DMS53 (cell line): ENCODE data around the gene NCBP3.
"Not testable (repeated sequence)": the region's sequence is repeated elsewhere in the genome, so short reads cannot be mapped to it uniquely, and the experiment has no call there.

Experiments
- DNase-seq: peaks from one replicate; lab custom pipeline; 2025; lab: John Stamatoyannopoulos, UW

The NCBP3 gene

GRCh38 chr17:3846437-3847164 is 555 bp upstream of the NCBP3 start:
- no peak for DNase-seq

GRCh38 chr17:3845291-3845620 is 790 bp downstream of the NCBP3 start:
- DNase-seq, result peak; percentile 38

DNA sequence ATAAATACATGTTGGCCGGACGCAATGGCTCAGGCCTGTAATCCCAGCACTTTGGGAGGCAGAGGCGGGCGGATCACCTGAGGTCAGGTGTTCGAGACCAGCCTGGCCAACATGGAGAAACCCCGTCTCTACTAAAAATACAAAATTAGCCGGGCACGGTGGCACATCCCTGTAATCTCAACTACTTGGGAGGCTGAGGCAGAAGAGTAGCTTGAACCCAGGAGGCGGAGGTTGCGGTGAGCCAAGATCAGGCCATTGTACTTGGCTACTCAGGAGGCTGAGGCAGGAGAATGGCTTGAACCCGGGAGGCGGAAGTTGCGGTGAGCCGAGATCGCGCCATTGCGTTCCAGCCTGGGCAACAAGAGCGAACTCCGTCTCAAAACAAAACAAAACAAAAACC is 1.5 kb downstream of the NCBP3 start:
- not testable (repeated sequence) for DNase-seq

DNA sequence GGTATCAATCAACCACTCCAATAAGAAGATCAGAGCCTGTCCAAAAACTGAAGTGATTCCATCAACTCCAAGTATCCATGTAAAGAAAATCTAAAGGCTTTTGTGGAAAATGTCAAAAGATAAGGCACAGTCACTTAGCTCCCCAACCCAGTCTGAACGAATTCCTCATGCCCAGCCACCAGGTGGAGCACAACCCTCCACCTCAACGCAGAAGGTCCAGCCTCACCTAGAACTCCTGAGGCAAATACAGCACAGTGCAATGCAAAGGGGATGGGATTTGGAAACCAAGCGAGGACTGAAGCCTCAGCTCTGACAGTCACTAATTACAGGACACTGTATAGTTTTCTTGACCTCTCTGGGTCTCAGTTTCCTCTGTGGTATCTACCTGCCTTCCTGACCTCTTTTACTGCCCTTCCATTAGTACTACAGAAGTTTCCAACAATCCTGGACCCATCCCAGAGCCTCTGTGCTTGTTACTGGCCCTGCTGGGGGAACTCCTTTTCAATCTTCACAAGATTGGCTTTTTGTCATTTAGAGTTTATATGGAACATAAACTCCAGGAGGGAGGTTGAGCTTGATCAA is 2.0 kb downstream of the NCBP3 start:
- peak; percentile 72 for DNase-seq

DNA sequence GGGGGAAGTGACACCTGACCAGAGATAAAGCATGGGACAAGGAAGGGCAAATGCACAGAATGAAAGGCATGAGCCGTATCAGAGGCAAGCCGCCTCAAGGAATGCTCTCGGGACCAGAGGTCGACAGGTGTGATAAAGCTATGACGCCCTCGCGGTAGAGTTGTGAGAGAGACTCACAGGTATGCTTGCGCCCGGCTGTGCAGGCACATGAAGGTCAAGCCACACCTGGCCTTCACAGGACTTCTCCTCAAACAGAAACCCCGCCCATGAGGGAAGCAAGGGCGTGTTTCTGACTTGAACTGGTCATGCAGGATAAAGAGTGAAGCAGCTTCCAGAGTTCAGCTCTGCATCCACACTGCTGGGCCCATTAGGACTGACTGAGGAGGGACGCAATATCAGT is 7.8 kb downstream of the NCBP3 start:
- DNase-seq, result peak; percentile 91

- DNase-seq, result no peak
These were observed 9.5 kb downstream of the NCBP3 start for GRCh38 chr17:3836551-3836950.

- DNase-seq, result no peak
These were observed 10.4 kb downstream of the NCBP3 start for GRCh38 chr17:3835410-3836229.

GRCh38 chr17:3834811-3835210 is 11.2 kb downstream of the NCBP3 start:
- no peak for DNase-seq

DNA sequence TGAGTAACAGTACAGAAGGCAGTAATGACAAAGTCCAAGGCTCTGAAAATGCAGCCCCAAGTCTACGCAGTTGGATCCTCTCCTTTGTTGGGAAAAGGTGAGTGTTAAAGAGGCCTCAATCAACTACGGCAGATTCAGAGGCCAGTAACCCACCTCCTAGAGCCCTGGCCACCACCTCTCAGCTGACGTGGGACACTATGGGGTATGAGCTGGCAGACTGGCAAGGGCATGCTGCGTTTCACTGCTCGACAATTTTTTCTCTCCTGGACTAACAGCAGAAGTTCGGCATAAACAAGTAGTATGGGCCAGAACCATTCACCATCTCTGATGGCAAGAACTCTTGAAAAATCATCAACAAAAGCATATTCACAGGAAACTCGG is 17.2 kb downstream of the NCBP3 start:
- DNase-seq, result no peak

DNA sequence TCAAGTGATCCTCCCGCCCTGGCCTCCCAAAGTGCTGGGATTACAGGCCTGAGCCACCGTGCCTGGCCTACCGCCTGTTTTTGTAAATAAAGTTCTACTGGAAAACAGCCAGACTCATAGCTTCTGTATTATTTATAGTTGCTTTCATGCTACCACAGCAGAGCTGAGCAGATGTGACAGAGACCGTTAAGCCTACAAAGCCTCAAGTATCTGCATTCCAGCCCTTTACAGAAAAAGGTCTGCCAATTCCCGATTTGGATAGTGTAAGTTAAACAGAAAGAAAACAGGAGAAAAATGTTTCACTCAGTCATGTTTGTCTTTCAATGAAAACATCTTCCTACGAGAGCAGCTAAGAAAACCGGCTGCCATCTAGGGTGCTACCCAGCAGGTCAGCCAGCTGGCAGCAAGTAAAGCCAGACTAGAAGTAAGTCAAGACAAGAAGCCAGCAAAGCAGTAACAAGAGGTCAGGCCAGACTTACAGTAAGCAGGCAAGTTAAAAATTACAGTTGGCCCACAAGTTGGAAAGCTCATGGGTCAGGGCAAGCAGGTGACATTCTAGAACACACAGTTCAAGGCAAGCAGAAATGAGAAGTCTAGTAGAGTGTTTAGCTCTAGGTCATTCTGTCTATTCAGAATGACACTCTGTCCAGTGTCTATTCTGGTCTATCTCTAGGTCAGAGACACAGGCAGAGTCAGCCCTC is 17.7 kb downstream of the NCBP3 start:
- no peak for DNase-seq

- peak; percentile 79 for DNase-seq
These were observed 18.8 kb downstream of the NCBP3 start for GRCh38 chr17:3827124-3827773.

DNA sequence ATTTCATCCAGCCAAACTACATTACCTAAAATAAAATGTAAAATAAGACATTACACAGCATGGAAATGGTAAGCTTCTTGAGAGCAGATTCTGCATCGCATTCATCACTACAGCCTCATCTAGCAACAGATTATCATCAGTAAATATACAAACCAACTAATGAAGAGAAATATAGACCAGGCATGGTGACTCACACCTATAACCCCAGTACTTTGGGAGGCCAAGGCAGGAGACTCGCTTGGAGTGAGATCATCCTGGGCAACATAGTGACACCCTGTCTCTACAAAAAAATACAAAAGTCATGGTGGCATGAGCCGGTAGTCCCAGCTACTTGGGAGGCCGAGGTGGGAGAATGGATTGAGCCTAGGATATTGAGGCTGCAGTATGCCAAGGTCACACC is 19.9 kb downstream of the NCBP3 start:
- no peak for DNase-seq

- no peak for DNase-seq
These were observed 24.9 kb downstream of the NCBP3 start for GRCh38 chr17:3821101-3821500.

DNA sequence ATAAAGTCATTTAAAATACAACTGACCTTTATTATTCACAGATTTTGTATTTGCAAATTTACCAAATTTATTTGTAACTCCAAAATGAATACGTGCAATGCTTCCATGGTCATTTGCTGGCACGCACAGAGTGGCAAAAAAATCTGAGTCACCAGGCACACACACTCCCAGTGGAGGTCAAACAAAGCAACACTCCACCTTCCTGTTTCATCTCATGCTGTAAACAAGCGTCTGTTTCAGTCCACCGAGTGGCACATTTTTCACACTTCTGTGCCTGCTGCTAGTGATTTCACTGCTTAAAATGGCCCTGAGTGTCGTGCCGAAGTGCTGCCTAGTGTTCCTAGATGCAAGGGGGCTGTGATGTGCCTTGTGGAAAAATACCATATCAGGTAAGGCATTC is 27.3 kb downstream of the NCBP3 start:
- DNase-seq, result peak; percentile 52

GRCh38 chr17:3817851-3818605 is 28.0 kb downstream of the NCBP3 start:
- no peak for DNase-seq

GRCh38 chr17:3815925-3816324 is 30.1 kb downstream of the NCBP3 start:
- no peak for DNase-seq

DNA sequence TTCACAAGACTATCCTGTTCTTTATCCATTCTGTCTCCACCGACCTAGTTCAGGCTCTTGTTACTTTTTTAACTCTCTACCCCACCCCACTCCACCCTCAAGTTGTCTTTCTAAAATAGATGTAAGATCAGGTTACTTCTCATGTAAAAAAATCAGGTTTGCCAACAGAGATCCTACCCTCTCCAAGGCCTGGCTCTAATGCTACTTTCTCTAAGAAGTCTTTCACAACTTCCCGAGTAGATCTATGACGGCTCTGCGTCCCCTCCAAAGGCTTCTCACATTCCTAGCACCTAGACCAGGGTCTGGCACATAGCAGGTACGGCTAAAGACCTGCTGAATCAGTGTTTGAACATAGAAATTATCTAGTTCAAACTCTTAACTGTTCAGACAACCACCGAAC is 30.9 kb downstream of the NCBP3 start:
- no peak for DNase-seq

DNA sequence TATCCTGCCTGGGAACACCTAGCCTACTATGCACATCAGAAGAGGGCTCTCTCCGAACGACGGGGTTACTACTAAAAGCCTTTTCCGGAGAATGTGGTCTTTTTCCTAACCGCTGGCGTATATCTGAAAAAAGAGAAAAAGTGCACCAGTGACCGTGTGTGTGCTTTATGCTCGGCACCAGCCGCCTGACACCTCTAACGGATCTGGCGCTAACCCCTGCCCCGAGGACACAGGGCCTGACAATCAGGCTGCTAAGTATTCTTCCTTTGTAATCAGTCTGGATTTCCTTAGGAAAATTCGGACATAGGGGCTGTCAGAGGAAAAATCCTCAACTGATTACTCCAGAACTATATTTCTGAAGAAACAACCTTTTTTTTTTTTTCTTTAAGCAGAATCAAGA is 31.7 kb downstream of the NCBP3 start:
- DNase-seq, result no peak

DNA sequence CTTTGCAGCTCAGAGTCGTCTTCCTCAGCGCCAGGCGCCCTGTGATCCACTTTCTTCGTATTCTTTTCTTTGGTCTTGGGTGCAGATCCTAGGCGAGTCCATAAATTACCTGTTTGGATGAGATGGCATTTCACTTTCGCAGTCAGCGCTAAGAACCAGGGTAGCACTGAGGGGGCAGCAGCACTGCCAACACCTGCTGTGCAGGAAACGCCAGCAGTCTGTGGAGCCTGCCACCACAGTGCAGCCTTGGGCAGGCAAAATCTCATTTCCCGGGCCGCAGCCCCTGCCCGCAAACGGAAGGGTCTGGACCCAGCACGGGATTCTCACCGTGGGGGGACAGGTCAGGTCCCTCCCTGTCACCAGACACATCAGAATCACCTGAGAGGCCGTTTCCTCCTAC is 32.9 kb downstream of the NCBP3 start:
- no peak for DNase-seq

DNA sequence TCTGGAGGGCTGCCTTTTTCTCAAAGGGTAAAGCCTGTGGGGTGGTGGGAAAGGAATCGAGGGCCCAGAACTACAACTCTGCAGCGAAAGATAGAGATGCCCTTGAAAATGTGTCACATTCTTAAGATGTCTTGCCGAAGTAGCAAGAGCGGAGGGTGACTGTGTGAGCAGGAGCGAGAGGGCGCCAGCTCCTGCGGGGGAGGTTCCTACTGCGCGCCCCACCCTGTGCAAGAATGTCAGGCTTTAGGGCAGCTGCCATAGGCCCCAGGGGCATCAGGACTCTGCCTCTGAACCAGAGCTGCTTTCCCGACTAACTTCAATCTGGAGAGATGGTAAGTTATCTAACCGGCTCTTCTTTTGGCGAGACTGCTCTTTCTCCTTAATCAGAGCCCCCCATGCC is 33.3 kb downstream of the NCBP3 start:
- no peak for DNase-seq

- DNase-seq, result no peak
These were observed 33.8 kb downstream of the NCBP3 start for GRCh38 chr17:3812284-3812683.
